ENCODE results near the gene FRMPD4. TPM values are rescaled to one million over a fixed set of nuclear protein-coding genes. Genes with fewer than 3 reads are reported as not detected.

The FRMPD4 gene
- total RNA-seq (not detected), polyA plus RNA-seq (ENCODE audit: insufficient read length in 6 of 6) (under 1 TPM; 0.45 to 0.86 (median 0.68) TPM)
- long read RNA-seq, donor 1: 0 reads
- long read RNA-seq, donor 2: 0 reads
- long read RNA-seq, donor 3: 0 reads
- long read RNA-seq, donor 4: 0 reads
- long read RNA-seq, donor 5: 0 reads
- long read RNA-seq, donor 6: 0 reads
- long read RNA-seq, donor 7: 0 reads
- long read RNA-seq, donor 8: 0 reads
- long read RNA-seq, donor 9: 0 reads
- long read RNA-seq, donor 10: 0 reads
- long read RNA-seq, donor 11: 0 reads
- long read RNA-seq, donor 12: 0 reads

GRCh38 chrX:12138361-12139313 lies at the start of gene FRMPD4:
FRMPD4 (plus strand) TSS chrX:12138473; CDS start chrX:12138972, 499 bp downstream.
- DNase-seq: no peak
- H3K27me3 ChIP-seq: peaks cover 30 to 31% of the 10 kb centered on the region in 2 donors
- H3K9me3 ChIP-seq: no peaks in the 10 kb centered on the region
- ATAC-seq: no peak
- no peak within 1 kb of the TSS for H3K27ac ChIP-seq
- no peaks in the 10 kb centered on the region for H3K36me3 ChIP-seq
- TF ChIP-seq CTCF (IDR thresholded peaks at IDR 0.05): no peak
- peak within 1 kb of the TSS in 1 of 2 donors; percentile 16 for H3K4me3 ChIP-seq
- intact Hi-C loops (cut with DNase I): no loop called here
- no peaks in the 10 kb centered on the region for H3K4me1 ChIP-seq

DNA sequence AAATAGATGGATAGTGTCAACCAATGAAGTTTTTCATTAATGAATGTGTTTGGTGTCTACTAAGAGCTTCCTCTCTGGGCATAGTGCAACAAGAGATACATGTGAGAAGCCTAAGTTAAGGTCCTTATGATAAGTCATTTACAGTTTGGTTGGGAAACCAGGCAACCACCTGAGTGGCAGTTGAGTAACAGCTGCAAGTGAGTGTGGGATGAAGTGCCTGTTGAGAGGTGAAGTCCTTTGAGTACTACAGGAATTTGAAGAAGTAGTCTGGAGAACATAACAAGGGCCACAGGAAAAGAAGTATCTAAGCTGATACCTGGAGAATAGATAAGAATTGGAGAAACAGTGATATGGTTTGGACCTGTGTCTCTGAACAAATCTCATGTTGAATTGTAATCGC lies 48.5 kb upstream of the FRMPD4 start:
- H3K27ac ChIP-seq: no peak overlapping the region
- peak; percentile 65 for ATAC-seq
- no peak overlapping the region for H3K4me3 ChIP-seq
- no peaks in the 10 kb centered on the region for H3K9me3 ChIP-seq
- intact Hi-C loops (cut with DNase I): no loop called here
- no peaks in the 10 kb centered on the region for H3K36me3 ChIP-seq
- no peak for DNase-seq
- no peak for TF ChIP-seq CTCF (IDR thresholded peaks at IDR 0.05)
- no peaks in the 10 kb centered on the region for H3K27me3 ChIP-seq
- no peaks in the 10 kb centered on the region for H3K4me1 ChIP-seq

- no peak for ATAC-seq
- Histone ChIP-seq H3K9me3 (no peaks in the 10 kb centered on the region), H3K27ac (no peak overlapping the region)
These were observed 25.0 kb upstream of the FRMPD4 start for GRCh38 chrX:12113321-12113720.

GRCh38 chrX:12115377-12115776 lies 22.9 kb upstream of the FRMPD4 start:
- no peak for ATAC-seq
- Histone ChIP-seq H3K36me3 (no peaks in the 10 kb centered on the region), H3K27me3 (peaks cover 0 to 8% of the 10 kb centered on the region in 2 donors), H3K9me3 (no peaks in the 10 kb centered on the region), H3K27ac (no peak overlapping the region), H3K4me1 (no peaks in the 10 kb centered on the region), H3K4me3 (no peak overlapping the region)
- TF ChIP-seq CTCF (IDR thresholded peaks at IDR 0.05): no peak
- DNase-seq: no peak
- intact Hi-C loops (cut with DNase I): no loop called here

More at GRCh38 chrX:12113321-12113720, 25.0 kb upstream of the FRMPD4 start:
- intact Hi-C loops (cut with DNase I): no loop called here
- Histone ChIP-seq H3K4me3 (no peak overlapping the region), H3K4me1 (no peaks in the 10 kb centered on the region), H3K27me3 (peaks cover 0 to 4% of the 10 kb centered on the region in 2 donors), H3K36me3 (no peaks in the 10 kb centered on the region)
- DNase-seq: no peak
- no peak for TF ChIP-seq CTCF (IDR thresholded peaks at IDR 0.05)

GRCh38 chrX:12118134-12118533 lies 20.1 kb upstream of the FRMPD4 start:
- DNase-seq (no peak), ATAC-seq (peak; percentile 52)
- H3K9me3 ChIP-seq: no peaks in the 10 kb centered on the region
- H3K27me3 ChIP-seq: peaks cover 0 to 15% of the 10 kb centered on the region in 2 donors
- H3K27ac ChIP-seq: no peak overlapping the region
- intact Hi-C loops (cut with DNase I): no loop called here
- no peak overlapping the region for H3K4me3 ChIP-seq
- H3K36me3 ChIP-seq: no peaks in the 10 kb centered on the region
- no peak for TF ChIP-seq CTCF (IDR thresholded peaks at IDR 0.05)
- H3K4me1 ChIP-seq: no peaks in the 10 kb centered on the region
